Left renal pelvis (tissue), 4 donors: Measurements from ENCODE around the gene TEX50. TPM values are rescaled to one million over a fixed set of nuclear protein-coding genes. Genes with fewer than 3 reads are reported as not detected.
"Not testable (repeated sequence)": the region's sequence is repeated elsewhere in the genome, so short reads cannot be mapped to it uniquely, and the experiment has no call there.

Experiments
- DNase-seq, 4 donors: peaks; one replicate each; pipeline ENCODE4 v3.0.0-alpha.2; 2013; ENCODE audit warnings: low read depth in 4 of 4, low spot score in 3 of 4
- polyA plus RNA-seq, 4 donors: library from polyadenylated mRNA; unstranded; fragments of 120-200 nt; gene quantifications; one replicate each; pipeline ENCODE4 v1.2.1, GENCODE V29; 2013; ENCODE audit not compliant: insufficient read length in 4 of 4

TEX50 gene, protein sequence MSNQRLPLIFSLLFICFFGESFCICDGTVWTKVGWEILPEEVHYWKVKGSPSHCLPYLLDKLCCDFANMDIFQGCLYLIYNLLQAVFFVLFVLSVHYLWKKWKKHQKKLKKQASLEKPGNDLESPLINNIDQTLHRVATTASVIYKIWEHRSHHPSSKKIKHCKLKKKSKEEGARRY
- not detected for polyA plus RNA-seq

DNA sequence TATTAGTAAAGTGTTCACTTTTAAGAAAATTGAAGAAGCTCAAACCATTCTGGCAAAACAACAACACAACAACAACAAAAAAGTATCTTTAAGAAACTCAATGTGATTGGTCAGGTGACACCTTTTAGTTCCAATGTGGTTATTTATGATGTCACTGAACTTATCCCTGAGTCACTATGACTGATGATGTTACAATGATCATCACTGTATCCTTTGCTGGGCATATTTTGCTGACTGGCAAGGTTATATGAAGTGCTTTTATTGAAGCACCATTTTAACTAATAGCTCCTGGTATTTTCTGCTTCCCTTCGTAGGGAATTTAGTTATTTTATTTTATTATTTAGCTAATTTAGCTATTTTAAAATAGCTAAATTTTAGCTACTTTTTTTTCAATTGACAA lies at the start of gene TEX50:
TEX50 (plus strand) TSS at position 223 of the 400 bp plus-strand sequence. CDS start 184 bp downstream, outside the sequence.
- no peak for DNase-seq

DNA sequence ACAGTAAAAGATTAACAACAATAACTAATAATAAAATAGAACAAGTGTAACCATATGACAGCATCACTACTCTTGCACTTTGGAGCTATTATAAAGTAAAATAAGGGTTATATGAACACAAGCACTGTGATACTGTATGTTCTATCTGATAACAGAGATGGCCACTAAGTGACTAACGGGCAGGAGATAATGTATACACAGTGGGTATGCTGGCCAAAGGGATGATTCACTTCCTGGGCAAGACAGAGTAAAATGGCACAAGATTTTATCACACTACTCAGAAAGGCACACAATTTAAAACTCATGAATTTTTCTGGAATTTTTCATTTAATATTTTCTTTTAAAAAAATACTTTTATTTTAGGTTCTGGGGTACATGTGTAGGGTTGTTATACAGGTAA lies 44.6 kb upstream of the TEX50 start:
- DNase-seq, result no peak

DNA sequence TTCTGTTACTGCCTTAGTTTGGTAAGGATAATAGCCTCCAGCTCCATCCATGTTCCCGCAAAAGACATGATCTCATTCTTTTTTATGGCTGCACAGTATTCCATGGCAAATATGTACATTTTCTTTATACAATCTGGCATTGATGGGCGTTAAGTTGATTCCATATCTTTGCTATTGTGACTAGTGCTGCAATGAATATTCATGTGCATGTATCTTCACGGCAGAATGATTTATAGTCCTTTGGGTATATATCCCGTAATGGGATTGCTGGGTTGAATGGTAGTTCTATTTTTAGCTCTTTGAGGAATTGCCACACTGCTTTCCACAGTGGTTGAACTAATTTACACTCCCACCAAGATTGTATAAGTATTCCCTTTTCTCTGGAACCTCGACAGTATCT lies 44.0 kb upstream of the TEX50 start:
- DNase-seq, result not testable (repeated sequence)

DNA sequence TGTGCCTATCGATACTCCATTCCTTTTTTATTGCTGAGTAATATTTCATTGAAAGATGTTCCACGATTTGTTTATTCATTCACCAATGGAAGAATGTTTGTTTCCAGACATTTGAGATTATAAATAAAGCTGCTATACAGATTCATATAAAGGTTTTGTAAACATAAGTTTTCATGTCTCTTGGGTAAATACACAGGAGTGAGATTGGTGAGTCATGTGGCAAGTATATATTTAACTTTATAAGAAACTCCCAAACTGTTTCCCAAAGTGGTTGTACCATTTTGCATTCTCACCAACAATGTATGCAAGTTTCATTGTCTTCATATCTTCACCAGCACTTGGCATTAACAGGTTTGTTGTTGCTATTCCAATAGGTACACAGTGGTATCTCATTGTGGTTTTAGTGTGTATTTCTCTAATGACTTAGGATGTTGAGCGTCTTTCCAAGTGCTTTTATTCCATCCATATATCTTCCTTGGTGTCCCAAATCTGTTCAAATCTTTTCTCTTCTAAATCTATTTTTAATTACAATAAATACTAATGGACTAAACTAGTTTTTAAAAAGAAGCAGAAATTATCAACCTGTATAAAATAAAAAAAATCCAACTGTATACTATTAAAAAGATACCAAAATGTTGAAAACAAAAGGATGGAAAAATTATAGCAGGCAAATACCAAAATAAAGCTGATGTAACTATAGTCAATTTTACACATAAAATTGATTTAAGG lies 38.9 kb upstream of the TEX50 start:
- no peak for DNase-seq

DNA sequence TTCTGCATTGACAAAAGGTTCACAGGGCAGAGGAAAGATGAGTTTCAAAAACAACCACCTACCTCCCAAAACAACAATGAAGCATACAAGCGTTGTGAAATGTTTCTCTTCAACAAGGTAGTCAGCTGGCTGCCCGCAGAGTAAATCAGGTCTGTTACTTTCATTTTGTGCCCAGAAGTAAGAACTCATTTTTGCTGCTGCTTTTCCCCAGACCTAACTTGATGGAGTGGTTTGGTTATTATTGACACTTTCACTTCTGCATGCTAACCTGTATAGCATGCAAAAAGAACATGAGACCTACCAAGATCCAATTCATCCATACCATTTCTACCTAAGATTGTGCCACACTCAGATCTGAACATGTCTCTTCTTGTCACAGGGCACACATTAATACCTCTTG lies 33.5 kb upstream of the TEX50 start:
- DNase-seq, result no peak

DNA sequence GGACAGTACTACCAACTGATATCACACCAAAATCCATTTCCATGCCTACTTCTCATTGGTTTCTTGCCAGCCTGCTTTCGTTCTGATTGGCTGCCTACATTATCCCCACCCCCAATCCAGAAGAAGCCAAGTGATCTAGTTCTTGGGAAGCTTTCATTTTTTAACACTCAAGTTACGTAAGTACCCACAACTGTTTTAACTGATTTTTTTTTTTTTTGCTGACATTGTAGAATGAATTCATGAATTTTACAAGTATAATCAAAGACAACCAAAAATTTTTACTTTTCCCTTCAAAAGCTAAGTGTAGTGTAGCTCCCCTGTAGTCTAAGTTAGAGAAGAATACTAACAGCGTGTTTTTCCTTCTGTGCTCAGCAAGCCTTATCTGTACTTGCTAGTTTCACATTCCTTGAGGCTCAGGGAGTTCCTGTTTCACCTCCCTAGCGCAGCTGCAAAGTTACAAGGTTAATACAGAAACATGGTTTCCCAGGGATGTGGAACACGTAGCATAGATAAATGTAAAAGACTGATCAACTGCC lies 32.0 kb upstream of the TEX50 start, which contains the start of gene SLC9C2:
SLC9C2 (minus strand) TSS at position 17 of the 536 bp plus-strand sequence. CDS start 1,296 bp downstream, outside the sequence.
- DNase-seq, result no peak

DNA sequence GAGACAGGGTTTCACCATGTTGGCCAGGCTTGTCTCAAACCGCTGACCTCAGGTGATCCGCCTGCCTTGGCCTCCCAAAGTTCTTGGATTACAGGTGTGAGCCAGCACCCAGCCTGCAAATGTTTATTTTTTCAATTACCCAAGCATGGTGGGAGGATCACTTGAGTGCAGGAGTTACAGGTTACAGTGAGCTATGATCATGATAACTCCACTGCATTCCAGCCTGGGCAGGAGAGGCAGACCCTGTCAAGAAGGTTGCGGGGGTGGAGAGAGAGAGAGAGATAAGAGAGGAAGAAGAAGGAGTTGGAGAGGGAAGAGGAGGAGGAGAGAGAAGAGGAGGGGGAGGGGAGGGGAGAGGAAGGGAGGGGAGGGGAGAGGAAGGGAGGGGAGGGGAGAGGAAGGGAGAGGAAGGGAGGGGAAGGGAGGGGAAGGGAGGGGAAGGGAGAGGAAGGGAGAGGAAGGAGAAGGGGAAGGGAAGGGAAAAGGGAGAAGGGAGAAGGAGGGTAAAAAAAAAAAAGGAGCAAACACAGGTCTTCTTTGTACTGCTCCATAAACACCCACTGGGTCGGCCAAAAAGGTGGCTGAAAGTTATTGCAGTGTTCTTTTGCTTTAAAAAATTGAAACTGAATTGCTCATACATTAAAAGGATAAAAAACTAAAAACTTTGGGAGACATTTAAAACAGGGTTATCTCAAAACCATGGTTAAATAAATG lies 26.5 kb upstream of the TEX50 start:
- no peak for DNase-seq

DNA sequence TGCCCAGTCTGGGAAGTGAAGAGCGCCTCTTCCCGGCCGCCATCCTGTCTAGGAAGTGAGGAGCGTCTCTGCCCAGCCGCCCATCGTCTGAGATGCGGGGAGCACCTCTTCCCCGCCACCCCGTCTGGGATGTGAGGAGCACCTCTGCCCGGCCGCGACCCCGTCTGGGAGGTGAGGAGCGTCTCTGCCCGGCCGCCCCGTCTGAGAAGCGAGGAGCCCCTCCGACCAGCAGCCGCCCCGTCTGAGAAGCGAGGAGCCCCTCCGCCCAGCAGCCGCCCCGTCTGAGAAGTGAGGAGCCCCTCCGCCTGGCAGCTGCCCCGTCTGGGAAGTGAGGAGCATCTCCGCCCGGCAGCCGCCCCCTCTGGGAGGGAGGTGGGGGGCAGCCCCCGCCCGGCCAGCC lies 22.1 kb upstream of the TEX50 start:
- DNase-seq, result not testable (repeated sequence)

DNA sequence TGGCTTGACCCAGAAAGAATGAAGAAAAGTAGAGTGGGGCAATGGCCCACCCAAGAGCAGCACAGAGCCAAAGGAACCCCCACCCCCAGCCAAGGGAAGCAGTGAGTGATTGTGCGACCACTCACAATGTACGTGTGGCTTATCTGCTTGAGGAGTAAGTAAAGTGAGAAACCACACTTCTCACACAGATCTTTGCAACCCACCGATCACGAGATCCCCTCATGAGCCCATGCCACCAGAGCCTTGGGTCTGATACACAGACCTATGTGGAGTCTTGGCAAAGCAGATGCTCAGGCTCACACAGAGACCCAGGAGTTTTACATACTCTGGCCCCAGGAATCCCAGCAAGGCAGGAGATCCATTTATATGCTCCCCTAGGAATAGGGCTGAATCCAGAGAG lies 18.3 kb upstream of the TEX50 start:
- DNase-seq, result no peak

DNA sequence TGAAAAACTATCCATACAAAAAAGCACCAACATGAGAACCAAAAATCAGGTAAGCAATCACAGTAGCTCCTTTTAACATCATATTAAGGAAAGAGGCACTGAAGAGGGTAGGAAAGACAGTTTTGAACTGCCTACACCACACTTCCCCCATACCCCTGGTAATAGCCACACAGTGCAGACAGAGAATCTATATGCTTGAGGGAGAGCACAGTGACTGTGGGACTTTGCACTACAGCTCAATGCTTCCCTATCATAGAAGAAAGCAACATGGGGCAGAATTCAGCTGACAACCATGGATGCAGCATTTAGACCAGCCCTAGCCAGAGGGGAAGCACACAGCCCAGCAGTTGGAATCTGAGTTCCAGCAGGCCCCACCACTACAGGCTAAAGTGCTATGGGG lies 7.9 kb upstream of the TEX50 start:
- no peak for DNase-seq

DNA sequence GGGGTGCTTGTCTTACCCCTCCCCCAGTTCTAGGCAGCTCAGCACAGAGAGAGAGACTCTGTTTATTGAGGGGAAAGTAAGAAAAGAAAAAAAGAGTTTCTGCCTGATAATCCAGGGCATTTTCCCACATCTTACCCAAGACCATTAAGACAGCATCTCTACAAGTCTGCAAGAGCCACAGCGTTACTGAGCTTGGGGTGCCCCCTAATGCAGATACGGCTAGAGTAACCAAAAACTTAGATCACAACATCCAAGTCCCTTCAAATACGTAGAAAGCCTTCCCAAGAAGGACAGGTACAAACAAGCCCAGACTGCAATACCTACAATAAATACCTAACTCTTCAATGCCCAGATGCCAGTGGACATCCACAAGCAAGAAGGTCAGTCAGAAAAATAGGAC lies 6.2 kb upstream of the TEX50 start:
- DNase-seq, result no peak

DNA sequence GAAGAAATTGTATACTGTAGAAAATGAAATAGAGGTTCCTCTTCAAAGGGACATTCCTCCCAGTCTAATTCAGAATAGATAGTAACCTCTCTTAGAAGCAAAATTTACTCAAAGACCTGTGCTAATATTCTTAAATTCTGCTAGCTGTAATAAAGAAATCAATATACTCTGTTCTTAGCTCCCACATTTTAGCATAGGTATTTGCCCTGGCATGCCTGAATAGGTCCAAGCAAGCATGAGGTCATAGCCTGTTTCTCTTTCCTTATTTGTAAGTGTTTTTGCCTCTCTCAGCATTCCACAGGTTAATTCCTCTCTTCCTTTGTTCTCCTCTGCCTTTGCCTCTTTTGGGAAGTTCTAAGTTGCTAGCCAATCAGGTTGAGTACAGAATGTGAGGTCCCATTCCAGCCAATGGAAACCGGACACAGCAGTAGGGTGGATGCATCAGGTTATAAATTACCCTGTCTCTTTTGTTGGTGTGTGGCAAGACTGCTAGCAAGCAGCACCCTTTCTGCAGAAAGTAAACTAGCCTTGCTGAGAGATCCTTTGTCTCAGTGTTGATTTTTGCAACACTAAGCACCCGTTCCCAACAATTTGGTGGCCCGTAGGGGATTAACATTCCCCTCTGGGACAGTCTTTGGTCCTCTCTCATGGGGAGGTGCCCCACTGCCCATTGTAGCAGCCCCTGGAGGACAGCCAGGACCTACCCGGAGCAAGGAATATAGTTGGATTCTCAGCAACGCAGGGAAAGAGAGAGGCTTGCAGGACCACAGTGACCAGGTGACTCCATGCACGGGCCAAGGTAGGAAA lies 2.3 kb downstream of the TEX50 start:
- not testable (repeated sequence) for DNase-seq

DNA sequence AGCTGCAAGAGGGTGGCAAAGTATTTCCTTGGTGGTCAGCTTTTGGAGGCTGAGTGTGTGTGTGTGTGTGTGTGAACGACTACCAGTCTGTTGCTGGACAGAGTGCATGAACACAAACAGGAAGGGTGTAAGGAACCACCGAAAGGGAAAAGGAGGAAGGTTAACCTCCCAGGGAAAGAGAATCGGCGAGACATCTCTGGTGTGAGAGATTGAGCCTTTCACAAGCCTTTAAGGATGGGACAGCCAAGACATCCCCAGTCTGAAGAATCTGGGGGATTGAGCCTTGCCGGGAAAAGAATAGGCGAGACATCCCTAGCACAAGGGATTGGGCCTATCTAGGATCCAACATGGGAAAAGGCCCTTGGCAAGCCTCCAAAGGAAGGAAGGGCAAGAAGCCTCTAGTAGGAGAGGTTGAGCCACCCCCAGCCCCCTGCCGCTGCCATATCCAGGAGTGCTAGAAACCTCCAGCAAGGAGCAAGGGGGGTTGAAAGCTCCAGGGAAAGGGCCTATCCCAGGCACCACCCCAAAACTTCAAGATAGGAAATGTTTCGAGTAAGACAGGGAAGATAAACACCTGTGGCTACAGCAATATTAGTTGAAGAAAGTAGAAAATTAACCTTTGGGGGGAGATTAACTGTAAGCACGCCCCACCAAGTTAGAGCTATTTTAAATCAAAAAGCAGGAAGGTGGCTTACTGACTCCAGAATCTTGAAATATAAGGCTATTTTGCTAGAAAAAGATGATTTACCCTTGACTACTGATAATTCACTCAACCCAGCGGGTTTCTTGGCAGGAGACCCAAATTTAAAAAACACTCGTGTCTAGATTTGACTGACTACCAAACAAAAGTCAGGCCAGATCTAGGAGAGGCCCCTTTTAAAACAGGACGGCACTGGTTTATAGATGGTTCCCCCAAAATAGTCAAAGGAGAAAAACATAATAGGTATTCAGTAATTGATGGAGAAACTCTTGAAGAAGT lies 3.2 kb downstream of the TEX50 start:
- DNase-seq, result no peak

DNA sequence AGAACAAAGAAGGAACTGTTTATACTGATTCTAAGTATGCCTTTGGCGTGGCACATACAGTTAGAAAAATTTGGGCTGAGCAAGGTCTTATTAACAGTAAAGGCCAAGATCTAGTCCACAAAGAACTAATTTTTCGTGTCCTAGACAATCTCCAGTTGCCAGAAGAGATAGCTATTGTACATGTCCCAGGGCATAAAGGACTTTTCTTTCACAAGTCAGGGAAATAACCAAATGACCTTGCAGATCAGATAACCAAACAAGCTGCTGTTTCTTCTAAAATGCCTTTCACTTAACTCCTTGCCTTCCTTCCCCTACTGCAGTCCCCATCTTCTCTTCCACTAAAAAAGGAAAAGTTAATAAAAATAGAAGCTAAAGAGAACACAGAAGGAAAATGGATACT lies 4.0 kb downstream of the TEX50 start:
- DNase-seq, result no peak

DNA sequence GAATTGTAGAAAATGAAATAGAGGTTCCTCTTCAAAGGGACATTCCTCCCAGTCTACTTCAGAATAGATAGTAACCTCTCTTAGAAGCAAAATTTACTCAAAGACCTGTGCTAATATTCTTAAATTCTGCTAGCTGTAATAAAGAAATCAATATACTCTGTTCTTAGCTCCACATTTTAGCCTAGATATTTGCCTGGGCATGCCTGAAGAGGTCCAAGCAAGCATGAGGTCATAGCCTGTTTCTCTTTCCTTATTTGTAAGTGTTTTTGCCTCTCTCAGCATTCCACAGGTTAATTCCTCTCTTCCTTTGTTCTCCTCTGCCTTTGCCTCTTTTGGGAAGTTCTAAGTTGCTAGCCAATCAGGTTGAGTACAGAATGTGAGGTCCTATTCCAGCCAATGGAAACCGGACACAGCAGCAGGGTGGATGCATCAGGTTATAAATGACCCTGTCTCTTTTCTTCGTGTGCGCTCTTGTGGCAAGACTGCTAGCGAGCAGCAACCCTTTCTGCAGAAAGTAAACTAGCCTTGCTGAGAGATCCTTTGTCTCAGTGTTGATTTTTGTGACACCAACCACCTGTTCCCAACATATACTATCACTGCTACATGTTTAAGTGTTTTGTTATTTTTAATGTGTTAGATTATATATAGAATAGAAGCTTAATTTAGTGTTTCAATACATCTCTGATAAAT lies 7.5 kb downstream of the TEX50 start:
- DNase-seq, result not testable (repeated sequence)

DNA sequence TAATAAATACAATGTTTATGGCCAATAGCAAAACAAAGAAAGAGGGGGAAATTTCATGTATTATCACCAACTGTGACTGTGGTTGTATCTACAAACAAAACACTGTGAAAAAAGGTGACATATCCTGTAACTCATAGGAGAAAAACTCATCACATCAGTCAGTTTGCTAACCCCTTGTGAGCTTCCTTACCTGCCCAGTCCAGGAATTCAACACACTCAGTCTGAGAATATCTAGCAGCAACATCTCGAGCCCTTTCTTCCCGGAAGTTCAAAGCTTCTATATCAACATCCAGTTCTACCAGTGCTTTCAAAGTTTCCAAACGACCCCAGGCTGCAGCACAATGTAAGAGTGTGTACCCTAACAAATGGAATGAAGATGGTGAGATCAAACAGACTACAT lies 11.5 kb downstream of the TEX50 start:
- no peak for DNase-seq

DNA sequence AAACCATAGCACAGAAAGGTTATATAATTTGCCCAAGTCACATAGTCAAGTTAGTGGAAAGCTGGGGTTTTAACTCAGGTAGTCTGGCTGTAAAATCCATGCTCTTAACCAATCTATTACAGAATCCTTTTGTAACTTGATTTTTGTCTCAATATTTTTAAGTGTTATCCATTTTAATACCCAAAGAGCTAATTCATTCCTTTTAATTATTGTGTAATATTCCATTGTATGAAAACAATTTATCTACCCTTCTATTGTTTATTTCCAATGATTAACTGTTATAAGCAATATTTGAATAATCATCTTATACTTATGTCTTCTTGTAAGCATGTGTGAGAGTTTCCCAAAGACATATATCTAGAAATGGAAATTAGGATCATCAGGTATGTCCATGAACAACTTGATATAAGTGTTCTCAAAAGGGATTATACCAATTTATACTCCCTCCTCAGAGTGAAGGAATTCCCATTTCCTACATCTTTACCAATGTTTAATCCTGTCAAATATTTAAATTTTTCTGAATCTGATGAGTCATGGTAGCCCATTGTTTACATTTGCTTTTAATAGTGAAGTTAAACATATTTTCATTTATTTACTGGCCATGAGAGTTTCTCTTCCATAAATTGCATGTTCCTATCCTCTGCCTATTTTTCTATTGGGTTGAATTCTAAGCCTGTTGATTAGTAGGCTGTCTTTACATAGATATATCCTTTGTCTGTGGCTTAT lies 13.9 kb downstream of the TEX50 start:
- DNase-seq, result no peak

DNA sequence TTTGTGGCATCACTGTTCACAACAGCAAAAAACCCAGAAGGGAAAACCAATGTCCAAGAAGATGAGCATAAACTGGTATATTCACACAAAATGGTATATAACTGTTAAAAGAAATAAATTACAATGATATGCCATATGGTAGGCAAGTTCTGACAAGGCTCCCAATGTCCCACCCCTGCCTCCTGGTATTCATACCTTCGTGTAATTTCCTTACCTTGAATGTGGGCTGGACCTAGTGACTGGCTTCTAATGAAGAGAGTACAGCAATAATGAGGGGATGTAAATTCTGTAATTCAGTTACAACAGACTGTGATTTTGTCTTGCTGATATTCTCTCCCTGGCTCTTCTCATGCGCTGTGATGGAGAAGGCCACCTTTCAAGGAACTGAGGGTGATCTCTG lies 25.2 kb downstream of the TEX50 start:
- DNase-seq, result no peak
